K562 (cell line): ENCODE measurements around the gene MAP4K4. TPM values are rescaled to one million over a fixed set of nuclear protein-coding genes. Genes with fewer than 3 reads are reported as not detected.

Experiments used
- ATF1 ChIP-seq, 2 experiments: fragments of 450-650 bp in 1 of 2; IDR thresholded peaks; 2 replicates each; pipeline ENCODE4 v1.6.1; 2016; ENCODE audit warnings: missing compliant biosample characterization in 1 of 2, missing genetic modification characterization in 1 of 2
- CLOCK ChIP-seq: fragments of 250-450 bp; sonication (Bioruptor Pico); IDR thresholded peaks from 2 replicates; pipeline ENCODE4 v1.4.0; 2020; ENCODE audit warnings: mild to moderate bottlenecking, moderate library complexity, borderline replicate concordance
- EGR1 ChIP-seq: fragments of 450-650 bp; conservative IDR thresholded peaks from 2 replicates; pipeline ENCODE4 v1.6.1; 2017; ENCODE audit warnings: mild to moderate bottlenecking
- GATA2 ChIP-seq: sonication (generic); formaldehyde crosslinking; IDR thresholded peaks from 2 replicates; pipeline ENCODE4 v1.4.0; 2020; ENCODE audit warnings: mild to moderate bottlenecking, missing genetic modification reagents
- RFX5 ChIP-seq: IDR thresholded peaks from 2 replicates; pipeline ENCODE4 v1.6.1; 2011; ENCODE audit warnings: low read depth, mild to moderate bottlenecking, improper control_type of control experiment, low read length
- SAFB ChIP-seq: fragments of 200-400 bp; formaldehyde crosslinking; IDR thresholded peaks from 2 replicates; pipeline ENCODE4 v1.6.1; 2017; ENCODE audit warnings: low read depth, low read length, borderline replicate concordance
- SMAD4 ChIP-seq: fragments of 250-450 bp; sonication (Bioruptor Pico); conservative IDR thresholded peaks from 2 replicates; pipeline ENCODE4 v1.8.0; 2021; ENCODE audit warnings: inconsistent platforms, mild to moderate bottlenecking, moderate library complexity
- STAG1 ChIP-seq: sonication (generic); formaldehyde crosslinking; IDR thresholded peaks from 2 replicates; pipeline ENCODE4 v1.5.0; 2020; ENCODE audit warnings: missing genetic modification reagents, borderline replicate concordance
- THAP12 ChIP-seq: fragments of 250-450 bp; sonication (Bioruptor Pico); IDR thresholded peaks from 2 replicates; pipeline ENCODE4 v1.9.0; 2021; ENCODE audit warnings: mild to moderate bottlenecking, inconsistent platforms
- ZBED1 ChIP-seq: IDR thresholded peaks from 2 replicates; pipeline ENCODE4 v1.6.1; 2014
- ZBTB40 ChIP-seq, 2 experiments: fragments of 450-650 bp in 1 of 2; sonication (generic) in 1 of 2; formaldehyde crosslinking in 1 of 2; IDR thresholded peaks; 2 replicates each; pipeline versions ENCODE4 v1.7.1 to v1.9.0; 2016 to 2022; ENCODE audit warnings: inconsistent platforms in 1 of 2, mild to moderate bottlenecking in 1 of 2, missing genetic modification reagents in 1 of 2
- ZNF507 ChIP-seq: conservative IDR thresholded peaks from 2 replicates; pipeline ENCODE4 v1.6.1; 2017; ENCODE audit warnings: missing genetic modification characterization, missing compliant biosample characterization
- polyA plus RNA-seq, 8 experiments: library from polyadenylated mRNA; depleted of rRNA in 4 of 8; stranded (reverse) in 5 of 8; unstranded in 3 of 8; fragments of >200 nt; fragmentation: Nextera tagmentation in 2 of 8; fragmentation: Illumina TruSeq in 1 of 8; extraction: Ambion mirVana in 2 of 8; extraction: Trizol in 1 of 8; gene quantifications; 2 replicates each; pipeline versions ENCODE4 v1.2.1 to v1.2.3, GENCODE V29; 2011 to 2014; ENCODE audit warnings: inconsistent platforms in 1 of 8, missing spikeins in 1 of 8
- total RNA-seq, 7 experiments: library from RNA; depleted of rRNA in 6 of 7; stranded (reverse); fragments of >200 nt in 6 of 7; fragmentation: Illumina TruSeq in 2 of 7; extraction: Trizol in 2 of 7; gene quantifications; 2 replicates each; pipeline versions ENCODE4 v1.2.1 to v1.2.3, GENCODE V29; 2011 to 2021; ENCODE audit warnings: low replicate concordance in 1 of 7

The MAP4K4 gene
- total and polyA plus RNA-seq, 9 of the 15 experiments (the other 6 are each of a cell fraction or from before 2014, with no cell fraction given): 7.6 to 76.4 (median 50.6) TPM

GRCh38 chr2:101697124-101698013, at the start of gene MAP4K4 (continued):
- TF ChIP-seq ZBTB40 (IDR thresholded peaks at IDR 0.05) (no peak), ZBTB40 (CRISPR knock-in tag; IDR thresholded peaks at IDR 0.05) (no peak), GATA2 (no peak), ATF1 (CRISPR knock-in tag; IDR thresholded peaks at IDR 0.05) (no peak), ATF1 (tag; IDR thresholded peaks at IDR 0.05) (peak; percentile 54), ZNF507 (no peak), SMAD4 (CRISPR knock-in tag) (peak; percentile 57), STAG1 (CRISPR knock-in tag) (no peak), EGR1 (peak; percentile 82), CLOCK (CRISPR knock-in tag) (no peak), SAFB (peak; percentile 62; the same call in 1 of the 2 replicates), ZBED1 (no peak), THAP12 (CRISPR knock-in tag) (peak; percentile 79; the same call in 1 of the 2 replicates), RFX5 (0 out of 2 replicates have a peak, but pooled peaks have one; percentile 7)
